Middle frontal gyrus (tissue), 1 donor: Measurements from ENCODE around the gene TFG.

Source experiments
- DNase-seq: peaks from one replicate; pipeline ENCODE4 v3.0.0-alpha.2; 2015; ENCODE audit warnings: low spot score; ENCODE audit errors: extremely low spot score

TFG gene

GRCh38 chr3:100754563-100755334 lies 45.5 kb downstream of the TFG start:
- DNase-seq, result no peak

GRCh38 chr3:100756441-100756840 lies 47.1 kb downstream of the TFG start:
- no peak for DNase-seq

GRCh38 chr3:100759159-100759558 lies 49.9 kb downstream of the TFG start:
- DNase-seq, result no peak

GRCh38 chr3:100759950-100760349 lies 50.7 kb downstream of the TFG start:
- no peak for DNase-seq

- no peak for DNase-seq
Observed at GRCh38 chr3:100760377-100760776, 51.1 kb downstream of the TFG start.

GRCh38 chr3:100761211-100761942 lies 52.1 kb downstream of the TFG start:
- DNase-seq, result no peak

- DNase-seq, result no peak
Observed at GRCh38 chr3:100761951-100762350, 52.7 kb downstream of the TFG start.

- DNase-seq, result no peak
Observed at GRCh38 chr3:100765437-100765975, 56.2 kb downstream of the TFG start.

- DNase-seq, result no peak
Observed at GRCh38 chr3:100766069-100766468, 56.8 kb downstream of the TFG start.

- no peak for DNase-seq
Observed at GRCh38 chr3:100769693-100770092, 60.4 kb downstream of the TFG start.

GRCh38 chr3:100775226-100775625 lies 65.9 kb downstream of the TFG start:
- no peak for DNase-seq

- DNase-seq, result no peak
Observed at GRCh38 chr3:100775669-100776068, 66.4 kb downstream of the TFG start.

GRCh38 chr3:100776097-100776729 lies 66.9 kb downstream of the TFG start:
- no peak for DNase-seq

GRCh38 chr3:100776746-100777145 lies 67.5 kb downstream of the TFG start:
- no peak for DNase-seq

- DNase-seq, result no peak
Observed at GRCh38 chr3:100777271-100777670, 68.0 kb downstream of the TFG start.

GRCh38 chr3:100779480-100779879 lies 70.2 kb downstream of the TFG start:
- DNase-seq, result no peak

- DNase-seq, result no peak
Observed at GRCh38 chr3:100780071-100780622, 70.9 kb downstream of the TFG start.

- DNase-seq, result no peak
Observed at GRCh38 chr3:100781301-100781700, 72.0 kb downstream of the TFG start.

- no peak for DNase-seq
Observed at GRCh38 chr3:100782348-100782747, 73.1 kb downstream of the TFG start.

- no peak for DNase-seq
Observed at GRCh38 chr3:100782906-100783305, 73.6 kb downstream of the TFG start.

GRCh38 chr3:100783619-100784018 lies 74.3 kb downstream of the TFG start:
- DNase-seq, result no peak

GRCh38 chr3:100789579-100789978 lies 80.3 kb downstream of the TFG start:
- DNase-seq, result no peak
